GM19324 (cell line): ENCODE measurements around the gene BABAM2.

ENCODE experiments used
- ATAC-seq: cut with Tn5 transposase; IDR thresholded peaks from one replicate; pipeline ENCODE4 v1.9.1; 2021; ENCODE audit warnings: mild to moderate bottlenecking, moderate library complexity; ENCODE audit not compliant: unreplicated experiment, low FRiP score

The BABAM2 gene

GRCh38 chr2:28377195-28377816 lies 486.8 kb downstream of the BABAM2 start:
- no peak for ATAC-seq

- no peak for ATAC-seq
These were observed 487.6 kb downstream of the BABAM2 start for GRCh38 chr2:28377984-28378678.

DNA sequence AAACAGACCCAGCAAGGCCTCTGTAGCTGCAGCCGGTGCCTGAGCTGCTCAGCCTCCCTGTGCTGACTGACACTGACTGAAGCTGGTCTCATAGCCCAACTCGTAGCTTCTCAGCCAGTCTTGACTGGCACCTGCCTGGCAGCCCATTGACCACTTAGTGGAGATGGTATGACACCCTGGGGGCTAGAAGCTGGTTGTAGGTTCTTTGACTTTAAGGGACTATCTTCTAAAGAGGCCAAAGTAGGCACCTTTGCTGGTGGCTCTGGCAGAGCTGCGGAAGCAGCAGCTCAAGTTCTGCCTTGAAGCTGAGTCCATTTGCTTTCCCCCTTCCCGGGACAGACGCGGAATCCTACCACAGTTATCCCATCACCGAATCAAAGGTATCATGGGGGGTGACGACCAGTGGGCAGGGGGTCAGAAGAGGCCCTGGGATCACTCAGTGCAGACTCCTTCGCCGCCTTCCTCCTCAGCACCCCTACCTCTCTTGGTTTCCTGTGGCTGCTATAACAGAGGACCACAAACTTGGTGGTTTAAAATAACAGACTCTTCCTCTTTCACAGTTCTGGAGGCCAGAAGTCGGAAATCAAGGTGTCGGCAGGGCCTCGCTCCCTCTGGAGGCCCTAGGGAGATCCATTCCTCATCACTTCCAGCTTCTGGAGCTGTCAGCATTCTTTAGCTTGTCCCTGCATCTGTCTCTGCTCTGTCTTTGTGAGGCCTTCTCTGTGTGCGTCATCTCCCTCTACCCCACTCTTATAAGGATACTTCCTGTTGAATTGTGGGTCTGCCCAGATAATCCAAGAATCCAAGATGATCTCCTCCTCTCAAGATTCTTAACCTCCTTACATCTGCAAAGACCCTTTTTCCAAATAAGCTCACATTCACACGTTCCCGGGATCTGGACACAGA lies 488.4 kb downstream of the BABAM2 start:
- no peak for ATAC-seq

DNA sequence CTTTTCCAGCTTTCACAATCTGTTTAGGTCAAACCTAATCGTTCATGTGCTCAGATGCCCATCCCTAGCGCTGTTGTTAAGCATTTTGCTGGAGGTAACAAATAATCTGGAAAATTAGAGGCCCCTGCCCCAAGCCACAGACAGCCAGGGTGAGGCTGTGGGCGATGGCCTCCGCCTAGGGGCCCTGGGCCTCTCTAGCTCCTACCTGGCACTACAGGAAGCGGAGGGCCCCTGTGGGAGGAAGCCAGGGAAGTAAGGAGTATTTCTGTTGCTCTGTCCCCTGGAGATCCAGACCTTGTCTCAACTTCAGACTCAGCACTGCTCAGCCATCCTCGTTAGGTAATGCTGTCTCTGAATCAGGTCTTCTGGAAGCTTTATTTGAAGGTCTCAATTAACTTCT lies 489.7 kb downstream of the BABAM2 start:
- ATAC-seq: no peak

DNA sequence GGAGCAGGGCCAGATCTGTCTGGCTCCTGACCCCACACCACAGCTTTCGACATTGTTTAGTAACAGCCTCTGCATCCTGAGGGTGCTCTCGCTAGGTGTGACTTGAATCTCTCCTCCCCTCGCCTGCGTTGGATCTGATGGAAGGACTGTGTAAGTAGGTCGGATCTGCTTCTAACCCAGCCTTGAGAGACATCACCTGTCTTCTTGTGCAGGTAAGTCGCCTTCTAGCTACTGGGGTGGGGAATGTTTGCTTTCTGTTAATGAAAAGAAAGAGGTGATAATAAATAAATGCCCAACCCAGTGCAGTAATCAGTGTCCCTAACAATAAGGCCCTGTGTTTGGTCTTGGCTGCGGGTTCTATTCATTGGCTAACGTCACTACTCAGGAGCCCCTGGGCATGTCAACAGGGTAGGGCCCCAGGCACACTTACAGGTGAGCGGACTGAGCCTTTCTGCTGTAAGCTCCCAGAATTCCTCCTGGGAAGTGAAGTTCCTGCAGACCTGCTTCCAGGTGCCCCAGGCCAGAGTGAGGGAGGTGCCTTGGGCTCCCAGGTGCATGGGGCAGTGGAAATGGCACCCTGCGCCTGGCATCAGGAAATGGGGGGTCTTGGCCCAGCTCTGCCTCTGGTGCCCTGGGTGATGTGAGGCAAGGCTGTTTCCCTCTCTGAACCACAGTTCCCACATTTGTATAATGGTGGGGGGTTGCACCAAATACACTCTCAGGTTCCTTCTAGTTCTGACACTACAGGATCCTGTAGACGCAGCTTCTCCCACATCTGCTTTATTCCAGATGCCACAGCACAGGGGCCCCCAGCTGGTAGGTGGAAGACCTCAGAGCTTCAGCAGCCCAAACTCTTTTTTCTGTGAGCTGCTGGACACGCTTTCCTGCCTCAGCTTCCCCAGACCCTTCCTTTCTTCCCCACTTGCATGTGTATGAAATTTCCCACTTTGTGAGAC lies 491.0 kb downstream of the BABAM2 start:
- no peak for ATAC-seq

DNA sequence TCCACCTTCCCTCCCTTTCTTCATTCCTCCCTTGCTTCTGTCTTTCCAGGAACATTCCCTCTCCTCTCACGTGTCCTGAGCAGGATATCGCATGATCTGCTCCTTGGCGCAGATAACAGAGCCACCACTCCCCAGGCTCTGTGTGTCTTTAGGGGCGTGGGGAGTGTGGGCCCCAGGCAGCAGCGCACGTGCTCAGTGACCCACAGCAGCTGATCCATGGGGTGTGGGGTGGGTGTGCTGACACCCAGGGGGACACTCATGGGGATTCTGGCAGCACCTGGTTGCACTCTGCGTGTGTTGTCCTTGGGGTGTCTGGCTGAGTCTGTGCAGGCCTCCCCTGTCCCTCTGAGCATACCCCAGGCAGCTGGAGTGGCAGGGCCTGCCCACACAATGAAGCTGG lies 492.2 kb downstream of the BABAM2 start:
- no peak for ATAC-seq

GRCh38 chr2:28387082-28387960 lies 496.8 kb downstream of the BABAM2 start:
- no peak for ATAC-seq
